Bronchial smooth muscle cell (primary cell): ENCODE results near the gene MRPS10. TPM values are rescaled to one million over a fixed set of nuclear protein-coding genes. Genes with fewer than 3 reads are reported as not detected.

Experiments used
- total RNA-seq: library from RNA; depleted of rRNA; stranded (reverse); fragments of >200 nt; gene quantifications from 2 replicates; pipeline ENCODE4 v1.2.1, GENCODE V29; 2014

The MRPS10 gene
- total RNA-seq = 27.0 and 37.0 TPM in 2 replicates

DNA sequence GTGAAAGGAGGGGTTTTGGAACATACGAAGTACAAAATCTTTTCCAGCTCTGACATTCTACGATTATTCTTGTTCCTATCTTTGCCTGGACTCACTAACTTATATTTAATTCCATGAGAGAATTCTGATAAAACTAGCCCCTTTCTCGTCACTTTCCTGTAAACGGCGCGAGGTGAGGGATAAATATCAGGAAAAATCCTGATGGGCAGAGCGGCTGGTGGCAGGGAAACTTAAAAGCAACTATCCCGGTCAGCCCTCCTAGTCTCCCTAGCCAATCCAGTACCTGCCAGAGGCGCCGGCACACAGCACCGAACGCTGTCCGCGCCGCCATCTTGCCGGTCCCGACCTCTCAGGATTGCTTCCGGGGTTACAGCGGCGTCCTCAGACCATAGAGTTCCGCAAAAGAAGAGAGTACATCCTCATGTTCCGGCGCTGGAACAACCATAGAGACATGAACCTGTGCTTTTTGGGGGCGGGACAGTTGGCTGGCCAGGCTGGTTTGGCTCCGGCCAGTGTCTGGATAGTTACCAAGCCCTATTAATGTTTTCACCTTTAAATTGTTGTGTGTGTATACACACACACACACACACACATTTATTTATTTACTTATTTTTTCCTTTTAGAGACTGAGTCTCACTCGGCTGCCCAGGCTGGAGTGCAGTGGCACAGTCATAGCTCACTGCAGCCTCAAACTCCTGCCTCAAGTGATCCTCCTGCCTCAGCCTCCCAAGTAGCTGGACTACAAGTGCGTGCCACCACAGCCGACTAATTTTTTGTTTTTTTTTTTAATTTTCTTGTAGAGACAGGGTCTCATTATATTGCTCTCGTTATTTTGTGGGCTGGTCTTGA, at the start of gene MRPS10:
MRPS10 (minus strand) TSS at position 343 of the 849 bp plus-strand sequence; CDS start at position 331, 12 bp downstream.

GRCh38 chr6:42173101-42173500, 44.6 kb downstream of the MRPS10 start, which contains the start of gene GUCA1A:
TSS of gene GUCA1A (plus strand) at chr6:42173364. CDS start at chr6:42173614, 250 bp downstream.

Other genes starting within 250 kb of the MRPS10 start
- gene TAF8, start 167.3 kb downstream of the MRPS10 start, total RNA-seq = 11.3 and 15.0 TPM in 2 replicates
- gene C6orf132, start 75.2 kb downstream of the MRPS10 start, total RNA-seq = 0.63 TPM in 1 of 2 replicates, not detected in the other
- under 0.01 TPM in 1 of 2 replicates, not detected in the other for gene GUCA1A, start 44.5 kb downstream of the MRPS10 start, total RNA-seq
- 0.32 and 0.94 TPM in 2 replicates for gene GUCA1B, start 22.9 kb downstream of the MRPS10 start, total RNA-seq
- gene TRERF1, start 234.1 kb upstream of the MRPS10 start, total RNA-seq = 4.0 and 4.7 TPM in 2 replicates